ENCODE measurements around the gene TMEM87A.

The TMEM87A gene

DNA sequence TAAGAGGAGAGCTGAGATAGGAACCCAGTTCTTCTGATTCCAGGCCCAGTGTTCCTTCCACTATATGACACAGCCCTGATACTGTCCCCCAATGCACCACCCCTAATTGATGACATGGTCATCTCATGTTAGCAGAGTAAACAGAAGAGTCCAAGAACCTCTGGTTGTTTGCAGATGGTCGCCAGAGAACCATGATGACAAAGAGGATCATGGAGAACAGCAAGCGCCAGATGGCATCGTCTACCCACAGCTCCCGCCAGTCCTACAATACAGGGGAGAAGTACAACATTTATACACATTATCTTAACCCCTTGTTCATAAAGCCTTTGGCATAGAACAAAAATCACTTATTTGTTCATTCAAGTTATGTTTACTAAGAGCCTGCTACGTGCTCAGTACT, 46.6 kb downstream of the TMEM87A start:
- no peaks in the 10 kb centered on the region for H3K9me3 ChIP-seq
- H3K4me3 ChIP-seq (ENCODE audit: low read depth in 1 of 2, low read length in 1 of 2): no peak overlapping the region
- no peak overlapping the region for H3K27ac ChIP-seq
- TF ChIP-seq, protein P1, sequence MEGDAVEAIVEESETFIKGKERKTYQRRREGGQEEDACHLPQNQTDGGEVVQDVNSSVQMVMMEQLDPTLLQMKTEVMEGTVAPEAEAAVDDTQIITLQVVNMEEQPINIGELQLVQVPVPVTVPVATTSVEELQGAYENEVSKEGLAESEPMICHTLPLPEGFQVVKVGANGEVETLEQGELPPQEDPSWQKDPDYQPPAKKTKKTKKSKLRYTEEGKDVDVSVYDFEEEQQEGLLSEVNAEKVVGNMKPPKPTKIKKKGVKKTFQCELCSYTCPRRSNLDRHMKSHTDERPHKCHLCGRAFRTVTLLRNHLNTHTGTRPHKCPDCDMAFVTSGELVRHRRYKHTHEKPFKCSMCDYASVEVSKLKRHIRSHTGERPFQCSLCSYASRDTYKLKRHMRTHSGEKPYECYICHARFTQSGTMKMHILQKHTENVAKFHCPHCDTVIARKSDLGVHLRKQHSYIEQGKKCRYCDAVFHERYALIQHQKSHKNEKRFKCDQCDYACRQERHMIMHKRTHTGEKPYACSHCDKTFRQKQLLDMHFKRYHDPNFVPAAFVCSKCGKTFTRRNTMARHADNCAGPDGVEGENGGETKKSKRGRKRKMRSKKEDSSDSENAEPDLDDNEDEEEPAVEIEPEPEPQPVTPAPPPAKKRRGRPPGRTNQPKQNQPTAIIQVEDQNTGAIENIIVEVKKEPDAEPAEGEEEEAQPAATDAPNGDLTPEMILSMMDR (IDR thresholded peaks at IDR 0.05): no peak
- no peaks in the 10 kb centered on the region for H3K27me3 ChIP-seq
- H3K36me3 ChIP-seq: peaks cover 86% of the 10 kb centered on the region
- H3K4me1 ChIP-seq (ENCODE audit: control insufficient read depth in 1 of 2, insufficient read depth in 1 of 2, low read depth in 1 of 2, low read length in 1 of 2): no peaks in the 10 kb centered on the region

DNA sequence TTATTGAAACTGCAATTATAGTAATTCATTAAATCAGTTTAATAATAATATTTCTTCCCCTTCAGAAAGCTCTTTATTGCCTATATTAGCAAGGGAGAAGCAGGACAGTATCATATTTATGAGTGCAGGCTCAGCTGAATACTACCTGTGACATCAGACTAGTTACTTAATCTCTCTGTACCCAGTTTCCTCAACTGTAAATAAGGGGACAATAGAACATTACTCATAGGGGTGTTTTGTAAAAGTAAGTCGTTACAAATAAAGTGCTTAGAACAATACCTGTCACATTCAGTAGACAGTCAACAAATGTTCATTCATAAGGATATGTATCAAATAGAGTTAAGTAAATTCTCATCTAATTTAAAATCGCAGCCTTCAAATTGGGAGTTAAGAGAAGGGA, 53.0 kb downstream of the TMEM87A start:
- H3K36me3 ChIP-seq: peaks cover 80% of the 10 kb centered on the region

DNA sequence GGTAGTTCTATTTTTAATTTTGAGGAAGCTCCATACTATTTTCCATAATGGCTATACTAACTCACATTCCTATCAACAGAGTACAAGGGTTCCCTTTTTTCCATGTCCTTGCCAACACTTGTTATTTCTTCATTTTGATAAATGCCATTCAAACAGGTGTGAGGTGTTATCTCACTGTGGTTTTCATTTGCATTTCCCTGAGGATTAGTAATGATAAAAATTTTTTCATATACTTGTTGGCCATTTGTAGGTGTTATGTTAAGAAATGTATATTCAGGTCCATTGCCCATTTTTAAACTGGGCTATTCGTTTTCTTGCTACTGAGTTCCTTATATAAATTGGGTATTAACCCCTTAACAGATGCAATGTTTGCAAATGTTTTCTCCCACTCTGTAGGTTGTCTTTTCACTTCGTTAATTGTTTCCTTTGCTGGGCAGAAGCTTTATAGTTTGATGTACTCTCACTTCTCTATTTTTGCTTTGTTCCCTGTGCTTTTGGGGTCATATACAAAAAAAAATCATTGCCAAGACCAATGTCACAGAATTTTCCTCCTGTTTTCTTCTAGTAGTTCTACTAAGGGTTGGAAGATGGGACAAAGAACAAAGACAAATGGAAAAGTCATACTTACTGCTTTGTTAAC, 54.2 kb downstream of the TMEM87A start:
- TF ChIP-seq, protein P1 (IDR thresholded peaks at IDR 0.05): no peak
- Histone ChIP-seq H3K4me1 (ENCODE audit: control insufficient read depth in 1 of 2, insufficient read depth in 1 of 2, low read depth in 1 of 2, low read length in 1 of 2) (no peaks in the 10 kb centered on the region), H3K27ac (no peak overlapping the region), H3K4me3 (ENCODE audit: low read depth in 1 of 2, low read length in 1 of 2) (no peak overlapping the region), H3K27me3 (no peaks in the 10 kb centered on the region), H3K36me3 (peaks cover 73% of the 10 kb centered on the region), H3K9me3 (no peaks in the 10 kb centered on the region)

More for the DNA sequence above, 53.0 kb downstream of the TMEM87A start:
- Histone ChIP-seq H3K27me3 (no peaks in the 10 kb centered on the region), H3K4me1 (ENCODE audit: control insufficient read depth in 1 of 2, insufficient read depth in 1 of 2, low read depth in 1 of 2, low read length in 1 of 2) (no peaks in the 10 kb centered on the region), H3K9me3 (no peaks in the 10 kb centered on the region), H3K4me3 (ENCODE audit: low read depth in 1 of 2, low read length in 1 of 2) (no peak overlapping the region), H3K27ac (no peak overlapping the region)
- TF ChIP-seq, protein P1 (IDR thresholded peaks at IDR 0.05): no peak

DNA sequence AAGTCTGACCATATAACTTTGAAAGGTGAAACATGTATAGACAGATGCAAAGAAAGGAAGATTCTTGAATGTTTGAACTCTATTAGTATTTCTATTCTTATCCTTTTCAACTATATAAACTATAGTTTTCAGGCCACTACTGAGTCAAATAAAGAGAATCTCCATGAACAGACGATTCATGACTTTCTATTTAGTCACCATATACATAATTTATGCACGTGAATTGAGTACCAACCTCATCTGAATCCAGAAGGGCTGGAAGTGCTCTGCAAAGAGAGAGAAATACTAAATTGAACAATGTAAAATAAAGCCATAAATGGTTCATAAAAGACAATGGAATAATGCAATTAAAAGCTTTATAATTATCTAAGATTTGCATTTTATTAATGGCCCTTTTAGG, 55.7 kb downstream of the TMEM87A start:
- H3K36me3 ChIP-seq: peaks cover 58% of the 10 kb centered on the region
- H3K9me3 ChIP-seq: no peaks in the 10 kb centered on the region
- no peaks in the 10 kb centered on the region for H3K27me3 ChIP-seq
- H3K4me3 ChIP-seq (ENCODE audit: low read depth in 1 of 2, low read length in 1 of 2): no peak overlapping the region
- TF ChIP-seq, protein P1 (IDR thresholded peaks at IDR 0.05): no peak
- H3K4me1 ChIP-seq (ENCODE audit: control insufficient read depth in 1 of 2, insufficient read depth in 1 of 2, low read depth in 1 of 2, low read length in 1 of 2): no peaks in the 10 kb centered on the region
- no peak overlapping the region for H3K27ac ChIP-seq

DNA sequence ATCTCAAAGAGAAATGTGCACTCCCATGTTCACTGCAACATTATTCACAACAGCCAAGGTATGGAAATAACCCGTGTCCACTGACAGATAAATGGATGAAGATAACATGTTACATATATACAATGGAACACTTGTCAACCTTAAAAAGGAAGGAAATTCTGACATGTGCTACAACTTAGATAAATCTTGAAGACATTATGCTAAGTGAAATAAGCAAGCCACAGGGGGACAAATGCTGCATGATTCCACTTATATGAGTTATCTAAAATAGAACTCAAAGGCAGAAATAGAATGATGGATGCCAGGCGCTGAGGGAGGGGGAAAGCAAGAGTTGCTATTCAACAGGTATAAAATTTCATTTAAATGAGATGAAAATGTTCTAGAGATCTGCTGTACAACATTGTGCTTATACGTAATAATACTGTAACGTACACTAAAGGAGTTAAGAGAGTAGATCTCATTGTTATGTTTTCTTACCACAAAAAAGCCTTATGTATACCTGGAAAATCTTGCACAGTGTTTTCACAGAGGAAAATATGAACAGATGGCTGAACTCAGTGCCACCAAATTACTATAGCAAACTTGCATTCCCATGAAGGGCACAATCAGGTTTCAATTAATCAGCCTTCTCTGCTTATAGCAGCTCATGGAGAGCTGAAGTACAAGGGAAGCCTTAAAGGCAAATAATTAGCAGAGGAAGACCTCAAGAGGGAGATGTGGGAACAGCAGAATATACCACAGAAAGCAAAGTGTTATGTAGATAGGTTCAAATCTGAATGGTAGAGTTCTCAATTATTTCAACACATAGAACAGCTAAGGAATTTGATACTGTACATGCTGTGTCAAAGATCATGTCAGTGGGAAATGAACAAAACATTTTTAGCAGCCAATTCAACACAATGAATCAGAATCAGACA, 57.1 kb downstream of the TMEM87A start:
- H3K4me1 ChIP-seq (ENCODE audit: control insufficient read depth in 1 of 2, insufficient read depth in 1 of 2, low read depth in 1 of 2, low read length in 1 of 2): peaks cover 8 to 13% of the 10 kb centered on the region in 2 experiments
- no peaks in the 10 kb centered on the region for H3K27me3 ChIP-seq
- peaks cover 48% of the 10 kb centered on the region for H3K36me3 ChIP-seq
- H3K27ac ChIP-seq: no peak overlapping the region
- TF ChIP-seq, protein P1 (IDR thresholded peaks at IDR 0.05): no peak
- no peaks in the 10 kb centered on the region for H3K9me3 ChIP-seq
- H3K4me3 ChIP-seq (ENCODE audit: low read depth in 1 of 2, low read length in 1 of 2): no peak overlapping the region
